ENCODE data around the gene RPL19.

GRCh38 chr17:39197380-39198185 is 2.5 kb upstream of the RPL19 start, which contains the start of gene CACNB1:
- TF ChIP-seq CTCF (IDR thresholded peaks at IDR 0.05; ENCODE audit: extremely low read depth in 1 of 2, insufficient read depth in 1 of 2, low read depth in 1 of 2, low read length in 2 of 2) (no peak), JUN (IDR thresholded peaks at IDR 0.05; ENCODE audit: borderline replicate concordance, insufficient read depth, insufficient read length, low read depth) (no peak), MYC (IDR thresholded peaks at IDR 0.05; ENCODE audit: low read depth, low read length) (no peak), EZH2 (IDR thresholded peaks at IDR 0.05; ENCODE audit: borderline replicate concordance, low read depth, low read length, severe bottlenecking) (no peak), POLR2AphosphoS5 (IDR thresholded peaks at IDR 0.05; ENCODE audit: insufficient read depth, low read depth, low read length) (peak; percentile 64), POLR2A (IDR thresholded peaks at IDR 0.05; ENCODE audit: low read depth, low read length) (no peak), GATA2 (IDR thresholded peaks at IDR 0.05; ENCODE audit: insufficient read depth, insufficient read length, low read depth, low read length) (no peak)
- TF ChIP-seq, protein P1, sequence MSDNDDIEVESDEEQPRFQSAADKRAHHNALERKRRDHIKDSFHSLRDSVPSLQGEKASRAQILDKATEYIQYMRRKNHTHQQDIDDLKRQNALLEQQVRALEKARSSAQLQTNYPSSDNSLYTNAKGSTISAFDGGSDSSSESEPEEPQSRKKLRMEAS (IDR thresholded peaks at IDR 0.05; ENCODE audit: insufficient read depth, insufficient read length): no peak
